Ovary (tissue), 3 donors: ENCODE data around the gene HPSE.

Source experiments
- EP300 ChIP-seq: sonication (generic); formaldehyde crosslinking; IDR thresholded peaks from one replicate; pipeline ENCODE4 v1.6.1; 2017; ENCODE audit warnings: antibody characterized with exemption
- POLR2A ChIP-seq: fragments of 450-650 bp; IDR thresholded peaks from one replicate; pipeline ENCODE4 v1.6.1; 2017; ENCODE audit warnings: antibody characterized with exemption, mild to moderate bottlenecking, moderate library complexity
- TF ChIP-seq, protein P1 (sequence below), 3 donors: fragments of 450-650 bp in 2 of 3; fragments of 200-600 bp in 1 of 3; IDR thresholded peaks; one replicate each; pipeline versions ENCODE4 v1.5.1 to v1.8.0; 2016 to 2022; ENCODE audit warnings: antibody characterized with exemption in 3 of 3, mild to moderate bottlenecking in 1 of 3
- donor health status: DM: no; HTN: no; CAD: no.

- TF ChIP-seq, protein P1, sequence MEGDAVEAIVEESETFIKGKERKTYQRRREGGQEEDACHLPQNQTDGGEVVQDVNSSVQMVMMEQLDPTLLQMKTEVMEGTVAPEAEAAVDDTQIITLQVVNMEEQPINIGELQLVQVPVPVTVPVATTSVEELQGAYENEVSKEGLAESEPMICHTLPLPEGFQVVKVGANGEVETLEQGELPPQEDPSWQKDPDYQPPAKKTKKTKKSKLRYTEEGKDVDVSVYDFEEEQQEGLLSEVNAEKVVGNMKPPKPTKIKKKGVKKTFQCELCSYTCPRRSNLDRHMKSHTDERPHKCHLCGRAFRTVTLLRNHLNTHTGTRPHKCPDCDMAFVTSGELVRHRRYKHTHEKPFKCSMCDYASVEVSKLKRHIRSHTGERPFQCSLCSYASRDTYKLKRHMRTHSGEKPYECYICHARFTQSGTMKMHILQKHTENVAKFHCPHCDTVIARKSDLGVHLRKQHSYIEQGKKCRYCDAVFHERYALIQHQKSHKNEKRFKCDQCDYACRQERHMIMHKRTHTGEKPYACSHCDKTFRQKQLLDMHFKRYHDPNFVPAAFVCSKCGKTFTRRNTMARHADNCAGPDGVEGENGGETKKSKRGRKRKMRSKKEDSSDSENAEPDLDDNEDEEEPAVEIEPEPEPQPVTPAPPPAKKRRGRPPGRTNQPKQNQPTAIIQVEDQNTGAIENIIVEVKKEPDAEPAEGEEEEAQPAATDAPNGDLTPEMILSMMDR (IDR thresholded peaks at IDR 0.05), result no peak
- TF ChIP-seq POLR2A, result no peak
- no peak for TF ChIP-seq EP300
Measured at GRCh38 chr4:83339573-83339972, 4.9 kb upstream of the HPSE start.
